Stimulated activated CD8-positive, alpha-beta memory T cell treated with anti-CD3 and anti-CD28 coated beads, Interleukin-7, amount 100 ng/mL, for 48 hours (primary cell): Measurements from ENCODE around the gene GNA15.
A peak's percentile ranks its signal among the peaks of the same experiment; 100 is the strongest.

ENCODE experiments used
- DNase-seq, 2 donors: peaks; one replicate each; pipeline ENCODE4 v3.0.0-alpha.2; 2020; ENCODE audit warnings: low read depth in 1 of 2; ENCODE audit errors: extremely low read depth in 1 of 2

Gene GNA15

GRCh38 chr19:3119693-3120380 is 16.0 kb upstream of the GNA15 start:
- DNase-seq, result no peak

- DNase-seq, result no peak
Measured at GRCh38 chr19:3120611-3121276, 15.1 kb upstream of the GNA15 start.

DNA sequence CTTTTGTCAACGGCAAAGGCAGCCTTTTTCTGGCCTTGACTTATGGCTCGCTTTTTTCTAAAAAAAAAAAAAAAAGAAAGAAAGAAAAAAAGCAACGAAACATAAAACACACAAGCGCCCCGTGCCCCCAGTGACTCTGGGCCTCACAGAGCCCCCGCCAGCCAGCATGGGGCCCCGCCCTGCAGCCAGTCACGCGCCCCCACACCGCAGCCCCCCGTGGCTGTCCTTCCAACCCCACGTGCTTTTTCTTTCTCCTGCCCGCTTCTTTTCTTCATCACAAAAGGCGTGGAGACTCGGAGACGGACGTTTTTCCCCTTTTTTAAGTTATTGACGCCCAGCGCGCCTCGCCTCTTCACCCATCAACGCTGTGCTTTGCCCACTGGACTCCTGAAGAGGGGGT is 14.4 kb upstream of the GNA15 start:
- no peak for DNase-seq

- no peak for DNase-seq
Measured at GRCh38 chr19:3121821-3122511, 13.9 kb upstream of the GNA15 start.

DNA sequence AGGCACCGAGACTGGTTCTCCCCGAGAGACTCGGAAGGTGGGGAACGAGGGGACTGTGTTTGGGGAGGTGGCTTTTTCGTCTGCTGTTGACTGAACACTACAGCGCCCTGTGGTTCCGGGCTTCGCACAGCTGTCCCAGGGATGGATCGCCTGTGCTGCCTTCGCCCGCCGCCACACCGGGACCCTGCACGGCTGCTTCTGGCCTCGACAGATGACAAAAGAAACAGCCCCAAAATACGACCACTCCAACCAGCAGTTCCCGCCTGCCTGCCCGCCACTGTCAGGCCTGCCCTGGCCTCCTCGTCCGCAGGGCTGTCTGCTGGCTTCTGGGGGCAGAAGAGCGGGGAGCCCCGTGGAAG is 13.3 kb upstream of the GNA15 start:
- DNase-seq, result no peak

DNA sequence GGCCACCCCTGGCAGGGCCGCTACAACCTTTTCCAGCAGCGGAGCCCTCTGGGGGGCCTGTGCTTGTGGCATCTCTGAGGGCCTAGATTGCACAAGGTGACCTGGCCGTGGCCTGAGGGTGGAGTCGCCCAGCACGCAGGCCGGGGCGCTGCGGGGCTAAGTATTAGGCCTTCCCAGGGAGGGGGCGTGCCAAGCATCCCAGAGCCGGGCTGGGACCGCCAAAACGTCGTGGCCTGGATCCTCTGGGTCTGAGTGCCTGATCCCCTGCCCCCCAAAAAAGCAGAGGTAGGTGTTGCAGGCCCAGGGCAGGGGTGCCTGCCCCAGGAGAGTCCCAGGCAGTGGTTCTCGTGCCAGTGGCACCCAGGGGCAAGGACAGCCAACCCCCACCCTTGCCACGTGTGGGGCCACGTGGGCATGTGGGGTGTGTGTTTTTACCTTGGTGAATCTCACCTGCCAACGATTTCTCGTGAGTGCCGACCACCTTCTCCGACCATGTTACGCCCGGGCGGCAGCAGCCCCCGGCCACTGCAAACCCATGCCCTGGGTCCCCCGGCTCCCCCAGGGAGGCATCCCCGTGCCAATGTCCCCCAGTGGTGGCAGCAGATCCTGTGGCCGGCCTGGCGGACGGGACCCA is 12.6 kb upstream of the GNA15 start:
- DNase-seq, result no peak

DNA sequence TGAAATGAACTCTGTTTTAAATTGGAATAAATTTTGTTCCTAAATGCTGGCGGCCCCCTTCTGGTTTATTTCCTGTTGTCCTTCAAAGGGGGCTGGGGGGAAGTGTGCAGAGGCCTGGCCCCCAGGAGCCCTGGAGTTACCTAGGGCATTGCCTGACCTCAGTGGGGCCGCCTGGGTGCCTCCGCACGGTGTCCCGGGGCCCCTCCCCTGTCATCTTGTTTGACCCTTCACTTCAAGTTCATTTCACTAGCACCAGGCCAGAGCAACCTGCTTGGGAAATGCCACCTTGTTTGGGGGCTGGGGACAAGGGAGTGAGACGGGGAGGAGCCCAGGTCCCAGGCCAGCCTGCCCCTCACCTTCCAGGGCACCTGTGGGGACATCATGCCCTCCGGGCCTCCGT is 11.9 kb upstream of the GNA15 start:
- DNase-seq, result no peak

DNA sequence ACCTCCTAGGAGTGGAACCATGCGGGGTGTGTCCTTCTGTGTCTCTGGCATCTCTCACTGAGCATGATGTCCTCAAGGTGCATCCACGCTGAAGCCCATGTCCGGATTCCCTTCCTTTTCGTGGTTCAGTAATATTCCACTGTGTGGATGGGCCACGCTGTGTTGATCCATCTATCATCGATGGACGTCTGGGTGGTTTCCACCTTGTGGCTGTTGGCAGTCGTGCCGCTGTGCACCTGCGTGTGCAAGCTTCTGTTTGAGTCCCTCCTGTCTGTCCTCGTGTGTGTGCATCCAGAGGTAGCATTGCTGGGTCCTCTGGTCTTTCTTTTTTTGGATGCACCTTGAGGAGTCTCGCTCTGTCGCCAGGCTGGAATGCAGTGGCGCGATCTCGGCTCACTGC is 11.2 kb upstream of the GNA15 start:
- DNase-seq, result no peak

DNA sequence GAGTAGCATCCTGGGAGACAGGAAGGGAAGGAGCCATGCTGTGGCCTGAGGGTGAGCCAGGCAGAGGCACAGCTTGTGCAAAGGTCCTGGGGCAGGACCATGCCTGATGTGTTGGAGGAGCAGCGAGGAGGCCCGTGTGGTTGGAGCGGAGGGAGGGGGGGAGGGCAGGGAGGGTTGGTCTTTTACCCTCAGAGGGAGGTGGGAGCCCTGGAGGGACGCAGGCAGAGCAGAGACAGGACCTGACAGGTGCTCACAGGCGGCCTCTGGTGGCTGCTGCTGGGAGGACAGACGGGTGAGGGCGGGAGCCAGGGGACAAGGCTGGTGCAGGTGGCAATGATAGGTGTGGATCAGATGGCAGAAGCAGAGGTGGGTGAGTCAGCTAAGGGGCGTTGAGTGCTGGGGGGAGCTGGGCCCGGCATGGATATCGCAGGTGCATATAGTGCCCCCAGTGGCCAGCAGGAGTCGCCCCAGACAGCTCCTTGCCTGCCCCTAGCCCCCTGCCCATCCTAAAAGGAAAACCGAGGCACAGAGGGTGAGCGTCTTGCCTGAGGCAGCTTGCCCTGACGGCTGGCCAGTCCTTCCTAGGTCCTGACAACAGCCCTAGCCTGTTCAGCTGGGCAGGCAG is 9.8 kb upstream of the GNA15 start:
- peak; percentile 43 to 66 for DNase-seq

DNA sequence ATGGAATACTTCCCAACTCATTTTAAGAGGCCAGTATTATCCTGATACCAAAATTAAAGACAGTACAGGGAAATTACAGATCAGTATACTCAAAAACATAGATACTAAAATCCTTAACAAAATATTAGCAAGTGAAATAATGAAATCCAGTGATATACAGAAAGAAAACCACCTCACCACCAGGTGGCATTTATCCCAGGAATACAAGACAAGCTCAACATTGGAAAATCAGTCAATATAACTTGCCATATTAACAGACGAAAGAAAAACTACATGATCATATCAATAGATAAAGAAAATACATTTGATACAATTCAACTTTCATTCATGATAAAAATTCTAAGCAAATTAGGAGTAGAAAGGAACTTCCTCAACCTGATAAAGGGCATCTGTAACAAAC is 6.7 kb upstream of the GNA15 start:
- no peak for DNase-seq

GRCh38 chr19:3131168-3131567 is 4.7 kb upstream of the GNA15 start:
- no peak for DNase-seq

DNA sequence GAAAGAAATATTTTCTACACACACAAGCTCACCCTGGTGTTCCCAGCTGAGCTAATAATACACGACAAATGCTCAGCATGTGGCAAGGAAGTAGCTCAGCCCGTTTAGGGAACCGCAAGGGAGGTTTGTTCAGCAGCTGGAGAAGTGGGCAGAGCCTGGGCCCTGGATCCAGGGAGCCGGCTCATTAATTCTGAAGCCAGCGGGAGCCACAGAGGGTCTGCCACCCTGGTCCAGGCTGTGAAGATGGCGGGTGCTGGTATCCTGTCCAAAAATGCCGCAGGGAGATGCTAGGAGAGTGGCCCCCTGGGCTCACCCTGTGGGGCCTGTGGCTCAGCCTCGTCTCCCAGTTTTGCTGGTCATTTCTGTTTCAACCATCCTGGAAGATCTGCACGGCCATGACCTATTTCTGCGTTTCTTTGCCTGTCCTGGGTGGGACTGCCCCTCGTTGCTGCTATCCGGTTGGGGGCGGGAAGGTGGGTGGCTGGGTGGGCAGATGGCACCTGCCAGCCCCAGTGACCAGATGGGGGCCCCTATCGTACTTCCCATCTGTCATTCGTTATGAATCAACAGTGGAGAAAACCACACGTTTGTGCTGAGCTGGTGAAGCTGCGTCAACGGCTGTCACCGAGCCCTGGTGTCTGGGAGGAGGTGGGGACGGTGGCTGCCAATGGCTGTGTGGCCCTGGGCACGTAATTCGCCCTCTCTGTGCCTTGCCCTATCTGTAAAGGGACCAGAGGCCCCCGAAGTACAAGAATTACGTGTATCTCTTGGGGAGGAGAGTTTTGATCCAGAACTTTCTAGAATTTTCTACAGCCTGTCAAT is 2.7 kb upstream of the GNA15 start:
- peak; percentile 70 to 92 for DNase-seq

DNA sequence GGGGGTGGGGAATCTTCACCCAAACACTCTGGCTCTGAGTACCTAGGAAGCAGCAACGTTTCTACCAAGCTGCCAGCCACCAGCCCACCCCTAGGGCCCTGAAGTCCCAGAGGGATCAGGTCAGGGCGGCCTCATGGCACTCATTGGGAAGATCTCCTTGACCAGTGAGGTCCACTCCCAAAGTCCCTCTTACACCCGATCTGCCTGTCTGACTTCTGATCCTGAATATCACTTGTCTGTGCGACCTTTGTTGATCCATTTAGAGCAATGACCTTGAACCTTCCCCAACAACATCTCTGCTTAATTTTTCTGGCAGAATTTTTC is 2.1 kb upstream of the GNA15 start:
- DNase-seq, result no peak

DNA sequence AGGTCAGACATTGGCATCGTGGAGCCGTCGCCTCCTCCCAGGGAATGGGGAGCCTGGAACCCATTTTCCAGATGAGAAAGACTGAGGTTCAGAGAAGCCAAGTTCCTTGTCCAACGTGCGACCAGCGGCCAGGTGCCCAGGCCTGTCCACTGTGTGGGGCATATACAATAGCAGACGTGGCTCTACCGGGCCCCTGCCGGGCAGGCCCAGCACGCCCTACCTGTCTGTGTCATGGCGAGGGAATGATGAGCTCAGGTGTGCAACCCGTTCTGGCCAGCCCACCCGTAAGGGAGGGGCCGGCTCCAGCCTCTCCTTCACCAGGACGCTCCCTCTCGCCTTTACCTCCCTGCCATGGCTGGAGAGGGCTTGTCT is 837 bp downstream of the GNA15 start:
- no peak for DNase-seq

GRCh38 chr19:3137119-3137518 is 1.3 kb downstream of the GNA15 start:
- no peak for DNase-seq

DNA sequence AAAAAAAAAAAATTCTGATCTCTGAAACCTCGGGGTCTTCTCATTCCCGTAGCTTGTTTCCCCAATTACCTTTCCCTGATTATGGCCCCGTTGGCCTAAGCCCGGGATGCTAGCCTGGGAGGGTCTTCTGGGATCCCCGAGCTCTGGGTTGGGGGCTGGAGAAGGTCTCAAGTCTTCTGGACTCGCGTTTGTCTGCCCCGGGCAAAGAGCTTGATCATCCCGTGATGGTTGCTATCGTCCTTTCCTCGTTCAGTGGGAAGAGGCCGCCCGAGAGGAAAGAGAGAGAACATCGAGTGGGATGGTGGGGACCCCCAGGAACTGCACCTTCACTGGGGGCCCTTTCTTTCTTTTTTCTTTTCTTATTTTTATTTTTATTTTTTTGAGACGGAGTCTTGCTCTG is 2.4 kb downstream of the GNA15 start:
- DNase-seq, result no peak

DNA sequence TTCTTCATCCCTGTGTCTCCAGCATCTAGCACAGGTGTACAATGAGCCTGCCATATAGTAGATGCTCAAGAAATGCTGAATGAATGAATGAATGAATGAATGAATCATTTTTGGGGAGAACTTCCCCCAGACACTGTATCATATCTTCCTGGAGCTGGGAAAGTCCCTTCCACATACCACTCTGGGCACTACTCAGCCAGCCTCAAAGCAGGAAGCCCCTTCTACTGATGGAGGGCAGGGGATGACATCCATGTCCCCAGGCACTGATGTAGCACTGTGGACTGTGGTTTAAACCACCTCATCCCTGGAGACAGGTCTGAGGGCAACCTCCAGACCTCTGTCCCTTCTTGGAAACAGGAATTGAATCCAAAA is 4.8 kb downstream of the GNA15 start:
- no peak for DNase-seq

- DNase-seq, result peak in 1 of 2 donors; percentile 62
Measured at GRCh38 chr19:3142292-3142670, 6.4 kb downstream of the GNA15 start.

GRCh38 chr19:3142781-3143337 is 7.0 kb downstream of the GNA15 start:
- no peak for DNase-seq

DNA sequence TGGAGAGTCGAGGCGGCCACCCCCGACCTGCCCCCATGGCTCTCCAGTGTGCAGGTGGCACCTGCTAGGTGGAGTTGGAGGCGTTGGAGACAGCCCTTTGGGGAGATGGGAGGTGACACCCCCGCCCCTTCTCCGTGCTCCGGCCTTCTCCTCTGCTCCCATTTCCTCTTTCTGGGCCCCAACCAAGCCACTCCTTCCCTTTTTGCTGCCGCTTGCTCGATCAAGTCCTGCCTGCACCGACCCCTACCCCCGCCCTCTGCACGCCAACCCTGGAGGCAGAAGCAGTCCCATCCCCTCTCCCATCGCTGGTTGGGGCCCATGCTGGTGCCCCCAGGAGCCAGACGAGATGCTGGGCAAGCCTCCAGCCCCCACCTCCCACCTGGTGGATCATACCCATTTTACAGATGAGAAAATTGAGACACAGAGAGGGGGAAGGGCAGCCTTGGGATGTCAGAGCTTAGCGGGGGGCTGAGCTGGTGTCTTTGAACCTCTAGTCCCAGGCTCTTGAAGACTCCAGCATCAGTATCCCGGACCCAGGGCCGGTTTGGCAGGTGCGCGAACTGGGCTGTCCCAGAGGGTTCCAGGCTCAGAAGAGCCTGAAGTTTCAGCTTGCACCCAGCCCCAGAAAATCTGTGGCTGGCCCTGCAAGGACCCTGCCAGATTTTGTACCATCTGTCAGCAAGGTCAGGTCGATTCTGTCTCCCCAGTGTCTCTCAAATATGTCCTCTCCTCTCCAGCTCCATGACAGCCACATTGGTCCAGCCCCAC is 10.3 kb downstream of the GNA15 start:
- DNase-seq, result no peak
